H9 (cell line): Measurements from ENCODE around the gene MAP3K5. TPM values are rescaled to one million over a fixed set of nuclear protein-coding genes. Genes with fewer than 3 reads are reported as not detected.

Experiments
- DNase-seq: peaks from one replicate; pipeline ENCODE4 v3.0.0-alpha.2; 2017
- H2AFZ ChIP-seq: one replicate; pipeline ENCODE4 v1.6.1; 2013; ENCODE audit warnings: mild to moderate bottlenecking, low read length, control low read depth, moderate library complexity
- H2AK5ac ChIP-seq: 2 replicates; pipeline ENCODE4 v1.6.1; 2013; ENCODE audit warnings: low read length, control low read depth, mixed read lengths; ENCODE audit not compliant: insufficient read length
- H2BK120ac ChIP-seq: one replicate; pipeline ENCODE4 v1.6.1; 2013; ENCODE audit warnings: low read depth, mild to moderate bottlenecking, low read length, control low read depth, inconsistent platforms; ENCODE audit not compliant: poor library complexity, severe bottlenecking
- H2BK12ac ChIP-seq: 2 replicates; pipeline ENCODE4 v1.6.1; 2013; ENCODE audit warnings: low read length, control low read depth, mixed read lengths, low read depth; ENCODE audit not compliant: insufficient read length
- H2BK15ac ChIP-seq: 2 replicates; pipeline ENCODE4 v1.6.1; 2013; ENCODE audit warnings: low read depth, low read length, control low read depth
- H2BK20ac ChIP-seq: one replicate; pipeline ENCODE4 v1.6.1; 2013; ENCODE audit warnings: low read depth, mild to moderate bottlenecking, low read length, control low read depth, inconsistent platforms; ENCODE audit not compliant: poor library complexity, severe bottlenecking
- H2BK5ac ChIP-seq: 2 replicates; pipeline ENCODE4 v1.6.1; 2013; ENCODE audit warnings: low read length, control low read depth, mixed read lengths; ENCODE audit not compliant: insufficient read length
- H3K14ac ChIP-seq: 2 replicates; pipeline ENCODE4 v1.6.1; 2013; ENCODE audit warnings: low read length, control low read depth; ENCODE audit not compliant: insufficient read depth
- H3K18ac ChIP-seq: 2 replicates; pipeline ENCODE4 v1.6.1; 2013; ENCODE audit warnings: low read depth, mild to moderate bottlenecking, mixed read lengths, low read length, control low read depth; ENCODE audit not compliant: insufficient read length
- H3K23ac ChIP-seq: 2 replicates; pipeline ENCODE4 v1.6.1; 2013; ENCODE audit warnings: low read length, control low read depth, mixed read lengths, low read depth; ENCODE audit not compliant: insufficient read length
- H3K23me2 ChIP-seq: 2 replicates; pipeline ENCODE4 v1.6.1; 2013; ENCODE audit warnings: low read depth, mild to moderate bottlenecking, mixed read lengths, low read length, control low read depth; ENCODE audit not compliant: insufficient read length, poor library complexity, severe bottlenecking
- H3K27ac ChIP-seq: 2 replicates; pipeline ENCODE4 v1.5.1; 2013; ENCODE audit warnings: low read length, control low read depth, mixed read lengths, low read depth; ENCODE audit not compliant: insufficient read length
- H3K27me3 ChIP-seq: 2 replicates; pipeline ENCODE4 v1.6.1; 2013; ENCODE audit warnings: low read length, control low read depth, inconsistent platforms; ENCODE audit not compliant: insufficient read depth
- H3K4ac ChIP-seq: 2 replicates; pipeline ENCODE4 v1.6.1; 2013; ENCODE audit warnings: low read depth, mild to moderate bottlenecking, control low read depth, inconsistent platforms, low read length, moderate library complexity
- H3K4me1 ChIP-seq: 2 replicates; pipeline ENCODE4 v1.6.1; 2013; ENCODE audit warnings: low read length, control low read depth, inconsistent platforms; ENCODE audit not compliant: insufficient read depth
- H3K4me2 ChIP-seq: 2 replicates; pipeline ENCODE4 v1.6.1; 2013; ENCODE audit warnings: low read length, control low read depth, mixed read lengths; ENCODE audit not compliant: insufficient read length, insufficient read depth
- H3K56ac ChIP-seq: 2 replicates; pipeline ENCODE4 v1.6.1; 2013; ENCODE audit warnings: low read depth, mild to moderate bottlenecking, mixed read lengths, low read length, control low read depth; ENCODE audit not compliant: insufficient read length
- H3K79me1 ChIP-seq: 2 replicates; pipeline ENCODE4 v1.6.1; 2013; ENCODE audit warnings: low read depth, mild to moderate bottlenecking, moderate library complexity, low read length, control low read depth, inconsistent platforms; ENCODE audit not compliant: insufficient read depth, poor library complexity, severe bottlenecking
- H3K79me2 ChIP-seq: 2 replicates; pipeline ENCODE4 v1.6.1; 2013; ENCODE audit warnings: low read length, control low read depth, inconsistent platforms; ENCODE audit not compliant: insufficient read depth
- H3K9ac ChIP-seq: 2 replicates; pipeline ENCODE4 v1.6.1; 2013; ENCODE audit warnings: low read length, control low read depth, mixed read lengths; ENCODE audit not compliant: insufficient read length; ENCODE audit errors: extremely low read depth
- H3K9me3 ChIP-seq: one replicate; pipeline ENCODE4 v1.6.1; 2013; ENCODE audit warnings: low read depth, low read length, inconsistent platforms; ENCODE audit not compliant: control insufficient read depth
- H3T11ph ChIP-seq: one replicate; pipeline ENCODE4 v1.6.1; 2013; ENCODE audit warnings: mild to moderate bottlenecking, low read length, control low read depth, inconsistent platforms
- H4K20me1 ChIP-seq: one replicate; pipeline ENCODE4 v1.6.1; 2013; ENCODE audit not compliant: control insufficient read depth, insufficient read length, insufficient read depth
- H4K5ac ChIP-seq: 2 replicates; pipeline ENCODE4 v1.6.1; 2013; ENCODE audit warnings: low read depth, mild to moderate bottlenecking, mixed read lengths, low read length, control low read depth; ENCODE audit not compliant: insufficient read length
- H4K8ac ChIP-seq: replicated peaks from 2 replicates; pipeline ENCODE4 v1.6.1; 2013; ENCODE audit warnings: low read length, control low read depth, mixed read lengths, low read depth; ENCODE audit not compliant: insufficient read length
- H4K91ac ChIP-seq: 2 replicates; pipeline ENCODE4 v1.6.1; 2013; ENCODE audit warnings: low read depth, mild to moderate bottlenecking, moderate library complexity, mixed read lengths, low read length, control low read depth; ENCODE audit not compliant: insufficient read length
- H3K27ac Mint-ChIP-seq, 3 experiments: 2 replicates in 2 of 3; 3 replicates in 1 of 3; pipeline ENCODE4 v1.8.0; 2020 to 2021; ENCODE audit warnings: mixed read lengths in 3 of 3, mild to moderate bottlenecking in 1 of 3, moderate library complexity in 1 of 3
- H3K27me3 Mint-ChIP-seq: 2 replicates; pipeline ENCODE4 v1.8.0; 2021; ENCODE audit warnings: low read depth, mild to moderate bottlenecking, moderate library complexity, mixed read lengths
- H3K36me3 Mint-ChIP-seq, 3 experiments: 2 replicates in 2 of 3; 3 replicates in 1 of 3; pipeline ENCODE4 v1.8.0; 2020 to 2021; ENCODE audit warnings: low read depth in 3 of 3, mixed read lengths in 3 of 3; ENCODE audit not compliant: insufficient read depth in 1 of 3
- H3K4me1 Mint-ChIP-seq, 2 experiments: 2 replicates each; pipeline ENCODE4 v1.8.0; 2020; ENCODE audit warnings: mixed read lengths in 2 of 2
- H3K4me3 Mint-ChIP-seq, 2 experiments: 2 replicates in 1 of 2; 3 replicates in 1 of 2; pipeline ENCODE4 v1.8.0; 2020 to 2021; ENCODE audit warnings: mild to moderate bottlenecking in 2 of 2, mixed read lengths in 2 of 2, moderate library complexity in 1 of 2
- H3K9me3 Mint-ChIP-seq, 2 experiments: 2 replicates in 1 of 2; 3 replicates in 1 of 2; pipeline ENCODE4 v1.8.0; 2020; ENCODE audit warnings: mild to moderate bottlenecking in 2 of 2, mixed read lengths in 2 of 2, moderate library complexity in 1 of 2
- WGBS: extraction: QIAGEN DNeasy Blood & Tissue Kit; methylation state at CpG from one replicate; pipeline ENCODE4 v1.1.7; 2013; ENCODE audit warnings: missing lambda C conversion rate, low lambda C conversion rate, mixed read lengths; ENCODE audit not compliant: insufficient read length; ENCODE audit errors: extremely low coverage; 5-methylcytosine and 5-hydroxymethylcytosine counted together
- total RNA-seq: library from RNA; stranded (reverse); gene quantifications from 2 replicates; pipeline ENCODE4 v1.2.1, GENCODE V29; 2021
- TF ChIP-seq, protein P1 (sequence below): fragments of 200-600 bp; sonication (generic); conservative IDR thresholded peaks from 3 replicates; pipeline ENCODE4 v1.8.0; 2021; ENCODE audit warnings: antibody characterized with exemption, mild to moderate bottlenecking

MAP3K5 gene
- total RNA-seq, 1 experiment from 2014 or later: 1.6 TPM

DNA sequence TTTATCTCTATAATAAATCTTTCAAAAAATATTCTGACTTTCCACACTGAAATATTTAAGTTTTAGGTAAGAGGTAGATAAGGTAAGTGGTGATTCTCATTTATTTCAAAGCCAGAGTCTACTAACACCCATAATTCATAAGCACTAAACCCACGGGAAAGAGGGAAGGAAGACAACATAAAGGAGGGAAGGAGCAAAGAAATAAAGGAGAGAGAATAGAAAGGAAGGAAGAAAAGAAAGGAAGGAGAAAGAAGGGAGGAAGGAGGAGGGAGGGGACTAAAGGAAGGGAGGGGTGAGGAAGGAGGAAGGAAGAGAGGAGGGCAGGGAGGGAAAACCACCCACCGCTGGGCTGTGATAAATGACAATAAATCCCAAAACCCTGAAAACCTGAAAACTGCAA, 25.2 kb downstream of the MAP3K5 start:
- no peaks in the 10 kb centered on the region for H3K79me1 ChIP-seq
- H4K5ac ChIP-seq: no peak overlapping the region
- no peaks in the 10 kb centered on the region; the same call in 1 of the 2 replicates for H3K27me3 Mint-ChIP-seq
- no peak overlapping the region for H3K4ac ChIP-seq
- H3K9ac ChIP-seq: no peak overlapping the region
- H3K27me3 ChIP-seq: no peaks in the 10 kb centered on the region
- no peak overlapping the region; a peak in 1 of 7 replicates for H3K27ac Mint-ChIP-seq
- TF ChIP-seq, protein P1, sequence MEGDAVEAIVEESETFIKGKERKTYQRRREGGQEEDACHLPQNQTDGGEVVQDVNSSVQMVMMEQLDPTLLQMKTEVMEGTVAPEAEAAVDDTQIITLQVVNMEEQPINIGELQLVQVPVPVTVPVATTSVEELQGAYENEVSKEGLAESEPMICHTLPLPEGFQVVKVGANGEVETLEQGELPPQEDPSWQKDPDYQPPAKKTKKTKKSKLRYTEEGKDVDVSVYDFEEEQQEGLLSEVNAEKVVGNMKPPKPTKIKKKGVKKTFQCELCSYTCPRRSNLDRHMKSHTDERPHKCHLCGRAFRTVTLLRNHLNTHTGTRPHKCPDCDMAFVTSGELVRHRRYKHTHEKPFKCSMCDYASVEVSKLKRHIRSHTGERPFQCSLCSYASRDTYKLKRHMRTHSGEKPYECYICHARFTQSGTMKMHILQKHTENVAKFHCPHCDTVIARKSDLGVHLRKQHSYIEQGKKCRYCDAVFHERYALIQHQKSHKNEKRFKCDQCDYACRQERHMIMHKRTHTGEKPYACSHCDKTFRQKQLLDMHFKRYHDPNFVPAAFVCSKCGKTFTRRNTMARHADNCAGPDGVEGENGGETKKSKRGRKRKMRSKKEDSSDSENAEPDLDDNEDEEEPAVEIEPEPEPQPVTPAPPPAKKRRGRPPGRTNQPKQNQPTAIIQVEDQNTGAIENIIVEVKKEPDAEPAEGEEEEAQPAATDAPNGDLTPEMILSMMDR: no peak
- WGBS: no CpG with 5 or more reads among the region's 2 CpGs
- no peaks in the 10 kb centered on the region for H4K20me1 ChIP-seq
- peaks cover 1% of the 10 kb centered on the region; the same call in 1 of the 2 replicates for H3K4me1 ChIP-seq
- H3K4me2 ChIP-seq: no peak overlapping the region
- H3K4me1 Mint-ChIP-seq: peaks cover 0 to 7% of the 10 kb centered on the region in 2 experiments; a peak in 3 of 4 replicates
- no peak overlapping the region for H2BK120ac ChIP-seq
- no peak overlapping the region for H2AFZ ChIP-seq
- no peak overlapping the region for H3K23ac ChIP-seq
- no peak overlapping the region for H3K18ac ChIP-seq
- H3K9me3 ChIP-seq: no peaks in the 10 kb centered on the region
- H3K4me3 Mint-ChIP-seq: no peak overlapping the region
- no peak overlapping the region for H4K91ac ChIP-seq
- H2BK12ac ChIP-seq: no peak overlapping the region
- no peaks in the 10 kb centered on the region for H3K9me3 Mint-ChIP-seq
- no peak overlapping the region for H3K27ac ChIP-seq
- no peaks in the 10 kb centered on the region for H3K36me3 Mint-ChIP-seq
- no peaks in the 10 kb centered on the region for H3K79me2 ChIP-seq
- H3K14ac ChIP-seq: no peak overlapping the region
- no peak overlapping the region for H2BK15ac ChIP-seq
- no peaks in the 10 kb centered on the region for H3K23me2 ChIP-seq
- no peak overlapping the region for H3T11ph ChIP-seq
- H2AK5ac ChIP-seq: no peak overlapping the region
- H2BK20ac ChIP-seq: no peak overlapping the region
- H2BK5ac ChIP-seq: no peak overlapping the region
- H3K56ac ChIP-seq: no peak overlapping the region
- no peak overlapping the region for H4K8ac ChIP-seq
- DNase-seq: no peak
